ENCODE results near the gene LY6G5C. TPM values are rescaled to one million over a fixed set of nuclear protein-coding genes. Genes with fewer than 3 reads are reported as not detected.

Gene LY6G5C
- total RNA-seq, 4 donors from 2014 or later: 0.57 to 0.83 TPM; not detected in 2

DNA sequence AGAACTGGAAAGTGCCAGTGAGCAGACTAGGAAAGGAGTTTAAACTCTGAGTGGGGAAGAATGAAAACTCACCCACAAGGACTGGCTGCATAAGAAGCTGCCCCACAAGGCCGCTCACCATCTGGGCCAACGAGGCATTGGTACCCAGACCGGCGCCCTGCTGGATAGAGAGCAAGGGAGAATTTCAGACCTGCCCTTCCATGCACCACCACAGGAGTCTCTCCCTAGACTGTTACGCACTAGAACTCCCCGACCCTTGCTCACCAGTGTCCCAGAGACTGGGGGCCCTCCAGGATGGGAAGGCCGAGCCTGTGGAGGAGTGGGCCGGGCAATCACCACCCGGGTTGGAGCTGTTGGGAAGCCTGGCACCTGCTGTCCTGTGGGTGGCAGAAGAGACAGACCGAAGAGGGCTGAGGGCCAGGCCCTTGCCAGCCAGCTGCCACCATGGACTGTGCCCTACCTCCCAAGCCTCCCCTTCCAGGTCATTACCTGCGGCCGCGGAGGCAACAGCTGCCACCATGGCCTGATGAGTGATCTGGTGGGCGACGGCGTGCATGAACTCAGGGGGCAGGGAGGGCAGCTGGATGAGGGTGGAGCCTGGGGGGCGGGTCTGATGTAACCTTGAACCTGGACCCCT, 36.9 kb downstream of the LY6G5C start:
- H3K9me3 ChIP-seq: no peaks in the 10 kb centered on the region
- TF ChIP-seq POLR2A (IDR thresholded peaks at IDR 0.05): no peak
- TF ChIP-seq, protein P1, sequence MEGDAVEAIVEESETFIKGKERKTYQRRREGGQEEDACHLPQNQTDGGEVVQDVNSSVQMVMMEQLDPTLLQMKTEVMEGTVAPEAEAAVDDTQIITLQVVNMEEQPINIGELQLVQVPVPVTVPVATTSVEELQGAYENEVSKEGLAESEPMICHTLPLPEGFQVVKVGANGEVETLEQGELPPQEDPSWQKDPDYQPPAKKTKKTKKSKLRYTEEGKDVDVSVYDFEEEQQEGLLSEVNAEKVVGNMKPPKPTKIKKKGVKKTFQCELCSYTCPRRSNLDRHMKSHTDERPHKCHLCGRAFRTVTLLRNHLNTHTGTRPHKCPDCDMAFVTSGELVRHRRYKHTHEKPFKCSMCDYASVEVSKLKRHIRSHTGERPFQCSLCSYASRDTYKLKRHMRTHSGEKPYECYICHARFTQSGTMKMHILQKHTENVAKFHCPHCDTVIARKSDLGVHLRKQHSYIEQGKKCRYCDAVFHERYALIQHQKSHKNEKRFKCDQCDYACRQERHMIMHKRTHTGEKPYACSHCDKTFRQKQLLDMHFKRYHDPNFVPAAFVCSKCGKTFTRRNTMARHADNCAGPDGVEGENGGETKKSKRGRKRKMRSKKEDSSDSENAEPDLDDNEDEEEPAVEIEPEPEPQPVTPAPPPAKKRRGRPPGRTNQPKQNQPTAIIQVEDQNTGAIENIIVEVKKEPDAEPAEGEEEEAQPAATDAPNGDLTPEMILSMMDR (IDR thresholded peaks at IDR 0.05): no peak
- DNase-seq: no peak
- 81 to 93% methylated on average over 9 of the region's 17 CpGs for WGBS, 2 donors
- no peak overlapping the region for H3K27ac ChIP-seq
- H3K4me3 ChIP-seq: no peak overlapping the region
- H3K4me1 ChIP-seq: no peaks in the 10 kb centered on the region
- H3K36me3 ChIP-seq: peaks cover 68 to 100% (median 80%) of the 10 kb centered on the region in 3 donors
- intact Hi-C loops (cut with DNase I): no loop called here
- H3K27me3 ChIP-seq: no peaks in the 10 kb centered on the region

DNA sequence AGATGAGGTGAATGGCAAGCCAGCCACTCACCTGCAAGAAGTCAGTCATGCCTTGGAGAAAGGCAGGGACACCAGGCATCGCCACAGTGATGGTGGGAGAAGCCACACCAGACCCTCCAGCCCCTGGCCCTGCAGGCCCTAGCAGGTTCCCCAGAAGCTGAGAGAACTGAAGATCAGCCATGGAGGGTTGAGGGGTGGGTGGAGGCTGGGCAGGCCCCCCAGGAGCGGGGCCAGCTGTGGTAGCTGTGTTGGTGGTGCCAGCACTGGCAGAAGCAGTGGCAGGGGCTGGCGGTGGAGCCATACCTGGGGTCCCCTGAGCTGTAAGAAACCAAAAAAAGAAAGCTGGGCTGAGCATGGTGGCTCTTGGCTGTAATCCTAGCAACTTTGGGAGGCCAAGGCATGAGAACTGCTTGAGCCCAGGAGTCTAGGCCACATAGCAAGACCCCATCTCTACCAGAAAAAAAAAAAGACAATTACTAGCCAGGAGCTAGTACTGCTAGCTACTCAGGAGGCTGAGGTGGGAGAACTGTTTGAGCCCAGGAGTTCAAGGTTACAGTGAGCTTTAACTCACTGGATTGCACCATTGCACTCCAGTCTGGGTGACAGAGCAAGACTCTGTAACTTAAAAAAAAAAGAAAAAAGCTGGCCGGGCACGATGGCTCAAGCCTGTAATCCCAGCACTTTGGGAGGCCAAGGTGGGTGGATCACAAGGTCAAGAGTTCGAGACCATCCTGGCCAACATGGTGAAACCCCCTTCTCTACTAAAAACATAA, 37.9 kb downstream of the LY6G5C start:
- no peak for DNase-seq
- H3K36me3 ChIP-seq: peaks cover 61 to 100% (median 70%) of the 10 kb centered on the region in 3 donors

DNA sequence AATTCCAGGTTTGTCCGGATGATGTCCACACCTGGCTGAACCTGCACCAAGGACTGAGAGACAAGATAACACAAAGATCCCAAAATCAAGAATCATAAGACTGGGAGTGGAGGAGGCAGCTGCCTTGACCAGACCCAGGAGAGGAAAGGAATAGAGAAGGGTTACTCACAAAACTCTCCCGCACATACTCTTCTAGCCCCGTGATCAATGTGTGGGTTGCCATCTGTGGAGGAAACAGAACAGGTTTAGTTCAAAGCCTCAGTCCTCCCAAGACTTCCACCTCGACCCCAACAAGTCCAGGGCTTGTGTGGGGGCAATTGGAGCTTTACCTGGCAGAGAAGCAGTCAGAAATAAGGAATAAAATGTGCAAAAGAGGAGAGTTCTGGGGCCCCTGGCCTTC, 39.5 kb downstream of the LY6G5C start:
- H3K27ac ChIP-seq: no peak overlapping the region
- no peaks in the 10 kb centered on the region for H3K9me3 ChIP-seq
- 75 to 85% methylated on average over 4 of the region's 4 CpGs for WGBS, 2 donors
- intact Hi-C loops (cut with DNase I): no loop called here
- H3K36me3 ChIP-seq: peaks cover 54 to 100% (median 70%) of the 10 kb centered on the region in 3 donors
- no peaks in the 10 kb centered on the region for H3K27me3 ChIP-seq
- no peak for TF ChIP-seq POLR2A (IDR thresholded peaks at IDR 0.05)
- TF ChIP-seq, protein P1 (IDR thresholded peaks at IDR 0.05): no peak
- no peak overlapping the region for H3K4me3 ChIP-seq
- no peak for DNase-seq
- H3K4me1 ChIP-seq: no peaks in the 10 kb centered on the region

More for the DNA sequence above, 37.9 kb downstream of the LY6G5C start:
- Histone ChIP-seq H3K27me3 (no peaks in the 10 kb centered on the region), H3K4me3 (no peak overlapping the region), H3K9me3 (no peaks in the 10 kb centered on the region), H3K27ac (no peak overlapping the region), H3K4me1 (no peaks in the 10 kb centered on the region)
- no peak for TF ChIP-seq POLR2A (IDR thresholded peaks at IDR 0.05)
- TF ChIP-seq, protein P1 (IDR thresholded peaks at IDR 0.05): no peak
- intact Hi-C loops (cut with DNase I): no loop called here
- WGBS, 2 donors: 88 to 90% methylated on average over 6 of the region's 6 CpGs

DNA sequence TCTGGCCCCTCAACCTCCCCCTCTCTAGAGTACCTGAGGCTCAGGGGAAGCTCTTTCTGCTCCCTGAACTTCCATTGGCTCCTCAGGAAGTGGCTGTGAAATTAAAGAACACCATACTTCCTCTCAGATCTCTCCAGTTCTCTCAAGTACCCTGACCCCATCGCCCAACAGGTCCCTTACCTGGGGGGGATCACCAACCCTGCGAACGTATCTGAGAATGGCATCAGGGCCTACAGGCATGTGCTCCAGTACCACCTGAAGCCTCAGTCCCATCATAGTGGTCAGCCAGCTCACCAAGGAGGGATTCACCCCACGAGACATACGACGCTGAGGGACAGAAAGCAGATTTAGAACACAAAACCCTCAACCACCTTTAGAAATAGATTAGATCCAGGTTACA, 40.3 kb downstream of the LY6G5C start:
- TF ChIP-seq POLR2A (IDR thresholded peaks at IDR 0.05): no peak
- TF ChIP-seq, protein P1 (IDR thresholded peaks at IDR 0.05): no peak
- Histone ChIP-seq H3K36me3 (peaks cover 61 to 100% (median 70%) of the 10 kb centered on the region in 3 donors), H3K9me3 (no peaks in the 10 kb centered on the region), H3K4me3 (no peak overlapping the region), H3K27me3 (no peaks in the 10 kb centered on the region), H3K4me1 (no peaks in the 10 kb centered on the region), H3K27ac (no peak overlapping the region)
- WGBS, 2 donors: 98% methylated on average over 5 of the region's 6 CpGs
- intact Hi-C loops (cut with DNase I): no loop called here
- no peak for DNase-seq

DNA sequence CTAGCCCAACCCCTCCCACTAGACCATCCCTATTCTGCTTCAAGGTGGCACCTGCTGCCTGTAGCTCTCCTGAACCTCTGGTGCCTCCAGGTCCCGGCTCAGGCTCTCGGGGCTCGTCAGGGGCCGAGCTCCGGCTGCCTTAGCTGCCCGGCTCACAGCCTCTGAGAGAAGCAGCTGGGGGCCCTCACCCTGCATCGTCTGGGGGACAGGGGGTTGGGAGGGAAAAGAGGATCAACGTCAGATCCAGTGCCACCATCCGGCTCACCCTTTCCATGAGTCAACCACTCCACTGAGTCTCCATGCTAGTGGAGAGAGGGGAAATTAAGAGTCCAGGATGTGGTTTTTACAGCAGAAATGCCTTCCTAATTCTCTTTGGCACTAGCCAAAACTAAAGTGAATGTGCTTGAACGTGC, 41.4 kb downstream of the LY6G5C start:
- Histone ChIP-seq H3K4me1 (no peaks in the 10 kb centered on the region), H3K4me3 (no peak overlapping the region), H3K36me3 (peaks cover 61 to 100% (median 69%) of the 10 kb centered on the region in 3 donors), H3K27me3 (no peaks in the 10 kb centered on the region), H3K27ac (no peak overlapping the region), H3K9me3 (no peaks in the 10 kb centered on the region)
- intact Hi-C loops (cut with DNase I): no loop called here
- TF ChIP-seq, protein P1 (IDR thresholded peaks at IDR 0.05): no peak
- TF ChIP-seq POLR2A (IDR thresholded peaks at IDR 0.05): no peak
- 61 to 70% methylated on average over 3 to 4 of the region's 10 CpGs for WGBS, 2 donors
- no peak for DNase-seq

Measured in esophagus squamous epithelium (tissue), 5 donors.